Mesendoderm (in vitro differentiated cells): Measurements from ENCODE around the gene PARVG.

Experiments
- DNase-seq: peaks from one replicate; pipeline ENCODE4 v3.0.0; 2013
- H2AK5ac ChIP-seq: 2 replicates; pipeline ENCODE4 v1.6.1; 2013; ENCODE audit warnings: low read length, inconsistent platforms
- H2BK120ac ChIP-seq: 2 replicates; pipeline ENCODE4 v1.6.1; 2013; ENCODE audit warnings: low read depth, mild to moderate bottlenecking, low read length, moderate library complexity, mixed read lengths
- H2BK15ac ChIP-seq: replicated peaks from 2 replicates; pipeline ENCODE4 v1.6.1; 2013; ENCODE audit warnings: low read depth, mild to moderate bottlenecking, moderate library complexity
- H2BK5ac ChIP-seq: 2 replicates; pipeline ENCODE4 v1.6.1; 2013; ENCODE audit warnings: low read length, inconsistent platforms
- H3K18ac ChIP-seq: 2 replicates; pipeline ENCODE4 v1.6.1; 2013; ENCODE audit warnings: mild to moderate bottlenecking, low read length, mixed read lengths
- H3K23ac ChIP-seq: one replicate; pipeline ENCODE4 v1.6.1; 2013; ENCODE audit warnings: low read length
- H3K27ac ChIP-seq: 2 replicates; pipeline ENCODE4 v1.5.1; 2013; ENCODE audit warnings: low read depth, mild to moderate bottlenecking, inconsistent platforms, low read length, moderate library complexity
- H3K27me3 ChIP-seq: 2 replicates; pipeline ENCODE4 v1.6.1; 2013; ENCODE audit warnings: low read length, control low read depth, mild to moderate bottlenecking, inconsistent platforms; ENCODE audit not compliant: insufficient read depth, poor library complexity
- H3K36me3 ChIP-seq: 2 replicates; pipeline ENCODE4 v1.6.1; 2013; ENCODE audit warnings: low read length, inconsistent platforms; ENCODE audit not compliant: control insufficient read depth, insufficient read depth
- H3K4ac ChIP-seq: one replicate; pipeline ENCODE4 v1.6.1; 2013; ENCODE audit warnings: low read depth, mild to moderate bottlenecking, low read length, moderate library complexity
- H3K4me1 ChIP-seq: 2 replicates; pipeline ENCODE4 v1.6.1; 2013; ENCODE audit warnings: low read depth, low read length, inconsistent platforms; ENCODE audit not compliant: control insufficient read depth
- H3K4me2 ChIP-seq: 2 replicates; pipeline ENCODE4 v1.6.1; 2013; ENCODE audit warnings: low read length
- H3K4me3 ChIP-seq: 2 replicates; pipeline ENCODE4 v1.5.1; 2013; ENCODE audit warnings: mild to moderate bottlenecking, low read length
- H3K56ac ChIP-seq: one replicate; pipeline ENCODE4 v1.6.1; 2013; ENCODE audit warnings: low read length
- H3K79me1 ChIP-seq: 2 replicates; pipeline ENCODE4 v1.6.1; 2013; ENCODE audit warnings: low read length, inconsistent platforms
- H3K79me2 ChIP-seq: 2 replicates; pipeline ENCODE4 v1.6.1; 2013; ENCODE audit warnings: mild to moderate bottlenecking, low read length; ENCODE audit not compliant: control insufficient read depth, insufficient read depth
- H3K9ac ChIP-seq: 2 replicates; pipeline ENCODE4 v1.6.1; 2013; ENCODE audit warnings: low read length, inconsistent platforms
- H4K5ac ChIP-seq: one replicate; pipeline ENCODE4 v1.6.1; 2013; ENCODE audit warnings: low read length
- H4K8ac ChIP-seq: one replicate; pipeline ENCODE4 v1.6.1; 2013; ENCODE audit warnings: low read depth, mild to moderate bottlenecking, control low read depth, low read length, moderate library complexity
- WGBS: extraction: QIAGEN DNeasy Blood & Tissue Kit; methylation state at CpG from one replicate; pipeline ENCODE4 v1.1.7; 2013; ENCODE audit warnings: low lambda C conversion rate, missing lambda C conversion rate; ENCODE audit not compliant: insufficient coverage; ENCODE audit errors: extremely low coverage; 5-methylcytosine and 5-hydroxymethylcytosine counted together

Gene PARVG

DNA sequence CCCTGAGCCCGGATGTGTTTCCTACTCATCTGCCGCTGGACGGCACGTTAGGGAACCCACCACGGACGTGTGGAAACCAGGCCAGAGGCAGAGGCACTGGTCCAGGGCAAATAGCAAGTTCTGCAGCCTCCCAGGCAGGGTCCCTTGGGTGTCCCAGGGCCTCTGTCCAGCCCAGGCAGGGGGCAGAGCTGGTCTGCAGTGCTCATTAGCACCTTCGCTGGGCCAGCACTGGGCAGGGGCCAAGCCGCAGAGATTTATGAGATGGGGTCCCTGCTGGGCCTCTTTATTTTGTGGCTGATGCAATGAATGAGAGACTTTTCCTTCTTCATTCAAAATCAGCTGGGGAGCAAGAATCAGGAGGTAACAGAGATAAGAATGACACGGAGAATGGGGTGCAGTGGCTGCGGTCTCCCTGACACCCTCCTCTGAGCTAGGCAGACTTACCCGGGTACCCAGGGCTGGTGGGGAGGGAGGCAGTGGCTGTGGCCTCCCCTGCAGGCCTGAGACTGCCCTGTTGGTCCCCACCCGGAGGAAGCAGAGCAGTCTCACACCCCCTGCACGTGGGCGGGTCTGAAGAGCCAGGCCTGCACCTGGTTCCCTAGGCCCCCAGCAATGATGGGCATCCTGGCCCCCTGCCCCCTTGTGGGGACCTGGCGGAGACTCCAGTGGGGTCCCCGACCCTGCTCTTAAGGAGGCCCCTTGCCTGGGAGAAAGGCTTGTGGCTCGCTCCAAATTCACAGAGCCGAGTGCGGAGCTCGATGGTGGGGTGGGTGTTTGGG, 14.0 kb upstream of the PARVG start:
- WGBS: no CpG with 5 or more reads among the region's 20 CpGs
- Histone ChIP-seq H2BK120ac (no peak overlapping the region), H3K9ac (no peak overlapping the region), H3K27me3 (no peaks in the 10 kb centered on the region), H3K27ac (no peak overlapping the region), H3K4me3 (no peak overlapping the region), H3K79me1 (no peaks in the 10 kb centered on the region), H2BK5ac (no peak overlapping the region), H2AK5ac (no peak overlapping the region), H2BK15ac (no peak overlapping the region), H3K56ac (peak overlapping the region; percentile 49), H3K4ac (no peak overlapping the region), H3K4me1 (no peaks in the 10 kb centered on the region), H4K8ac (no peak overlapping the region), H3K79me2 (no peaks in the 10 kb centered on the region), H3K4me2 (no peak overlapping the region), H4K5ac (no peak overlapping the region), H3K18ac (no peak overlapping the region), H3K23ac (no peak overlapping the region), H3K36me3 (no peaks in the 10 kb centered on the region)
- no peak for DNase-seq

DNA sequence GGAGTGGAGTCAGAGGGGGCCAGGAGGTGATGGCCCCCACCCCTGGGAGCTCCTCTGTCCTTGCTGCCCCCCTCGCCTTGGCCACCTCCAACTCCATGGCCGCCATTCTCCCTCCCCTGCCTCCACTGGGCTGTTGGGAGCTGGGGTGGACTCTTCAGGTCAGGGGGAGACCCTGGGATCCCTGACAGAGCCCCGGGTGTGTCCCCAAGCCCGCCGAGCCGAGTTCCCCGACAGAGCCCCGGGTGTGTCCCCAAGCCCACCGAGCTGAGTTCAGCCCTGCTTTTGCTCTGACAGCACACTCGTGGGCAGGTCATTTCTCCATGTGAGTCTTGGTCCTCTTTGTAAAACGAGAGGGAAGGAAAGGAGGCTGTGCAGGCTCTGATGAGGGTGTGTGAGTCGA, 13.2 kb upstream of the PARVG start:
- Histone ChIP-seq H3K4me1 (no peaks in the 10 kb centered on the region), H3K27me3 (no peaks in the 10 kb centered on the region), H3K79me1 (no peaks in the 10 kb centered on the region), H4K5ac (no peak overlapping the region), H3K4me2 (no peak overlapping the region), H2BK5ac (no peak overlapping the region), H2AK5ac (no peak overlapping the region), H3K27ac (no peak overlapping the region), H3K36me3 (no peaks in the 10 kb centered on the region), H3K56ac (no peak overlapping the region), H2BK120ac (no peak overlapping the region), H3K79me2 (no peaks in the 10 kb centered on the region), H4K8ac (no peak overlapping the region), H3K9ac (no peak overlapping the region), H3K18ac (no peak overlapping the region), H3K23ac (no peak overlapping the region), H3K4me3 (no peak overlapping the region), H3K4ac (no peak overlapping the region), H2BK15ac (no peak overlapping the region)
- DNase-seq: no peak
- WGBS: no CpG with 5 or more reads among the region's 12 CpGs

DNA sequence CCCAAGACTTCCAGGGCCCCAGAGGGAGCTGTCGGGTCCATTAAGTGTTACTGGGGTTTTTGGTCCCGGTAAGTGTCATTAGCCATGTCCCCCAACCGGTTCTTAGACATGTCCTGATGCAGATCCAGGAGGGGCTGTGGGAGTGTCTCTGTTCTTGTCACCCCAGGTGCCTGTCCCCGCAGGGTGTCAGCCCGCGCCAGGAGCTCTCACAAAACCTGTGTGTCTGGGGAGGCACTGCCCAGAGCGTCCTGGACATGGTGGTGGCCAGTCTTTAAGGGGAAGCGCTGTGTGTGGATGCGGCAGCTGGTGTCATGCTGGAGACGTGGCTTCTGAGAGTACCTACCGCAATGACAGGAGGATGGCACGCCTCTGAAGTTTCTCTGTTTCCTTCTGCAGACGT, 12.5 kb upstream of the PARVG start:
- H3K4me3 ChIP-seq: no peak overlapping the region
- H3K4ac ChIP-seq: no peak overlapping the region
- DNase-seq: no peak
- WGBS: no CpG with 5 or more reads among the region's 13 CpGs
- H3K79me1 ChIP-seq: no peaks in the 10 kb centered on the region
- no peaks in the 10 kb centered on the region for H3K36me3 ChIP-seq
- no peak overlapping the region for H2BK15ac ChIP-seq
- H4K8ac ChIP-seq: no peak overlapping the region
- H2BK5ac ChIP-seq: no peak overlapping the region
- no peak overlapping the region for H3K27ac ChIP-seq
- H4K5ac ChIP-seq: no peak overlapping the region
- no peaks in the 10 kb centered on the region for H3K4me1 ChIP-seq
- no peak overlapping the region for H3K56ac ChIP-seq
- H3K18ac ChIP-seq: no peak overlapping the region
- H2BK120ac ChIP-seq: no peak overlapping the region
- no peaks in the 10 kb centered on the region for H3K27me3 ChIP-seq
- no peaks in the 10 kb centered on the region for H3K79me2 ChIP-seq
- no peak overlapping the region for H3K4me2 ChIP-seq
- H3K9ac ChIP-seq: no peak overlapping the region
- no peak overlapping the region for H2AK5ac ChIP-seq
- no peak overlapping the region for H3K23ac ChIP-seq

DNA sequence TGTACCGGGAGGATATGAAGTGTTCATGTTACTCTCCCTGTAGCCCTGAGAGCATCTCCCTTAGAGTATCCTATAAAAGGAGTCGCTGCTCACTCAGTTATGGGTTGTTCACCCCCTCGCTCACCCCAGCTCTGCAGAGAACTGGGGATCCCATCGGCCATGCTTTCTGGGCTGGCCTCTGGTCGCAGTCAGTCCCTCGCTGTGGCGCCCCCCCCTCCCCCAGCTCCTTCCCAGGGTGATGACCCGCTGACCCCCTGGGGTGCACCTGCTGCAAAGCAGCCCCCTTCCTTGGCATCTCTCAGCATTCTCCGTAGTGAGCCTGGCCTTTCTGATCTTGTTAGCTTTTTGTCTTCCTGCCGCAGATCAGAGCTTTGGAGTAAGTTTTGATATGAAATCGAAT, 10.3 kb upstream of the PARVG start:
- Histone ChIP-seq H3K23ac (no peak overlapping the region), H2BK15ac (no peak overlapping the region), H4K5ac (no peak overlapping the region), H3K4me1 (no peaks in the 10 kb centered on the region), H3K4ac (no peak overlapping the region), H3K18ac (no peak overlapping the region), H3K27me3 (no peaks in the 10 kb centered on the region), H4K8ac (no peak overlapping the region), H2BK5ac (no peak overlapping the region), H3K36me3 (no peaks in the 10 kb centered on the region), H2AK5ac (no peak overlapping the region), H3K79me1 (no peaks in the 10 kb centered on the region), H3K27ac (no peak overlapping the region), H3K4me3 (no peak overlapping the region), H3K79me2 (no peaks in the 10 kb centered on the region), H3K56ac (no peak overlapping the region), H2BK120ac (no peak overlapping the region), H3K4me2 (no peak overlapping the region), H3K9ac (no peak overlapping the region)
- DNase-seq: no peak
- no CpG with 5 or more reads among the region's 11 CpGs for WGBS

DNA sequence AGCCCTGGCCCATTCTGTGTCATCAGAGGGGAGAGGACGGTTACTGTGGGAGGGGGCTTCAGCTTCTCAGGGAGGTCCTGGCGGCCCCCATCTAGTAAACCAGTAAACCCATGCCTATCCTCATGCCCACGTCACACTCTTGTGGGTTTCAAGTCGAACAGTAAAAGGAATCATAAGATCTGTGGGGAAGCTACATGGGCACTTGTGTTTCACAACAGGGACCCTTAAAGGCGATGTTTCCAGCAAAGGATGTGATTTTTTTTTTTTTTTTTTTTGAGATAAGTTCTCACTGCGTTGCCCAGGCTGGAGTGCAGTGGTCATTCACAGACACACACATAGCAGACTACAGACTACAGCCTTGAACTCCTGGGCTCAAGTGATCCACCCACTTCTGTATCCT, 9.2 kb upstream of the PARVG start:
- H3K4me1 ChIP-seq: no peaks in the 10 kb centered on the region
- H3K4ac ChIP-seq: no peak overlapping the region
- H3K56ac ChIP-seq: no peak overlapping the region
- no CpG with 5 or more reads among the region's 6 CpGs for WGBS
- no peaks in the 10 kb centered on the region for H3K36me3 ChIP-seq
- no peak overlapping the region for H4K8ac ChIP-seq
- H3K23ac ChIP-seq: no peak overlapping the region
- H4K5ac ChIP-seq: no peak overlapping the region
- no peaks in the 10 kb centered on the region for H3K27me3 ChIP-seq
- H2BK15ac ChIP-seq: no peak overlapping the region
- no peaks in the 10 kb centered on the region for H3K79me1 ChIP-seq
- H2BK120ac ChIP-seq: no peak overlapping the region
- no peak overlapping the region for H2BK5ac ChIP-seq
- no peak overlapping the region for H3K18ac ChIP-seq
- no peak overlapping the region for H3K4me2 ChIP-seq
- H2AK5ac ChIP-seq: no peak overlapping the region
- H3K4me3 ChIP-seq: no peak overlapping the region
- H3K9ac ChIP-seq: no peak overlapping the region
- H3K27ac ChIP-seq: no peak overlapping the region
- no peak for DNase-seq
- H3K79me2 ChIP-seq: no peaks in the 10 kb centered on the region
